Esophagus (tissue), 2 donors: ENCODE results near the gene ZFP62. TPM values are rescaled to one million over a fixed set of nuclear protein-coding genes. Genes with fewer than 3 reads are reported as not detected.

Experiments used
- H3K27ac ChIP-seq, 2 donors: one replicate each; pipeline ENCODE4 v1.5.1; 2013; ENCODE audit warnings: low read depth in 2 of 2, mild to moderate bottlenecking in 2 of 2, inconsistent platforms in 1 of 2, low read length in 1 of 2, moderate library complexity in 1 of 2
- H3K27me3 ChIP-seq, 2 donors: one replicate each; pipeline ENCODE4 v1.6.1; 2013; ENCODE audit warnings: low read length in 2 of 2, control low read depth in 1 of 2, mild to moderate bottlenecking in 1 of 2; ENCODE audit not compliant: insufficient read depth in 2 of 2, control insufficient read depth in 1 of 2
- H3K36me3 ChIP-seq, 2 donors: one replicate each; pipeline ENCODE4 v1.6.1; 2013; ENCODE audit warnings: low read length in 1 of 2; ENCODE audit not compliant: control insufficient read depth in 2 of 2, insufficient read depth in 2 of 2
- H3K4me1 ChIP-seq, 2 donors: one replicate each; pipeline ENCODE4 v1.6.1; 2013; ENCODE audit warnings: low read length in 1 of 2; ENCODE audit not compliant: control insufficient read depth in 2 of 2, insufficient read depth in 2 of 2
- H3K4me3 ChIP-seq, 2 donors: one replicate each; pipeline ENCODE4 v1.5.1; 2013; ENCODE audit warnings: low read length in 2 of 2, mild to moderate bottlenecking in 2 of 2, low read depth in 1 of 2, moderate library complexity in 1 of 2
- H3K9me3 ChIP-seq, 2 donors: one replicate each; pipeline ENCODE4 v1.6.1; 2013; ENCODE audit warnings: mild to moderate bottlenecking in 2 of 2, low read depth in 1 of 2, low read length in 1 of 2, moderate library complexity in 1 of 2; ENCODE audit not compliant: control insufficient read depth in 2 of 2, insufficient read depth in 1 of 2
- WGBS, 2 donors: extraction: QIAGEN DNeasy Blood & Tissue Kit; methylation state at CpG; one replicate each; pipeline ENCODE4 v1.1.7; 2013; 5-methylcytosine and 5-hydroxymethylcytosine counted together
- polyA plus RNA-seq, 2 donors: library from polyadenylated mRNA; stranded (reverse); fragments of 200-250 nt; gene quantifications; one replicate each; pipeline ENCODE4 v1.2.3, GENCODE V29; 2013
- donor health status: healthy with polysubstance abuse.
- donor health status: Bipolar disorder and iron deficiency.

The ZFP62 gene
- polyA plus RNA-seq, 2 donors, result 10.3 to 23.6 TPM

GRCh38 chr5:180798193-180798592 lies 62.9 kb downstream of the ZFP62 start:
- peaks cover 15 to 42% of the 10 kb centered on the region in 2 donors for H3K4me1 ChIP-seq
- peak overlapping the region in 1 of 2 donors; percentile 5 for H3K4me3 ChIP-seq
- H3K27ac ChIP-seq, result peak overlapping the region; percentile 52 to 78
- H3K9me3 ChIP-seq, result no peaks in the 10 kb centered on the region
- H3K36me3 ChIP-seq, result peaks cover 0 to 20% of the 10 kb centered on the region in 2 donors
- no peaks in the 10 kb centered on the region for H3K27me3 ChIP-seq
- WGBS, 2 donors, result 81 to 90% methylated on average over 11 of the region's 11 CpGs

Other genes starting within 250 kb of the ZFP62 start
- 1 to 10 TPM; 2.8 to 4.0 TPM for gene FLT4, start 211.7 kb downstream of the ZFP62 start, polyA plus RNA-seq
- gene OR2Y1, start 121.2 kb downstream of the ZFP62 start, polyA plus RNA-seq, result not detected
- 100 to 1,000 TPM in 1 of 2 donors, 10 to 100 TPM in 1; 84.0 to 108 TPM for gene MGAT1, start 58.5 kb downstream of the ZFP62 start, polyA plus RNA-seq
- under 1 TPM; 0.06 to 0.07 TPM for gene BTNL8, start 37.9 kb upstream of the ZFP62 start, polyA plus RNA-seq
- under 1 TPM; 0.02 to 0.06 TPM for gene BTNL3, start 127.6 kb upstream of the ZFP62 start, polyA plus RNA-seq
- 10 to 100 TPM in 1 of 2 donors, 1 to 10 TPM in 1; 4.8 to 18.5 TPM for gene BTNL9, start 179.0 kb upstream of the ZFP62 start, polyA plus RNA-seq